HG02840 (cell line): ENCODE results near the gene RCBTB2.

ENCODE experiments used
- ATAC-seq: cut with Tn5 transposase; IDR thresholded peaks from one replicate; pipeline ENCODE4 v1.9.1; 2021; ENCODE audit warnings: mild to moderate bottlenecking, moderate library complexity, moderate number of reproducible peaks; ENCODE audit not compliant: unreplicated experiment, low FRiP score

RCBTB2 gene

DNA sequence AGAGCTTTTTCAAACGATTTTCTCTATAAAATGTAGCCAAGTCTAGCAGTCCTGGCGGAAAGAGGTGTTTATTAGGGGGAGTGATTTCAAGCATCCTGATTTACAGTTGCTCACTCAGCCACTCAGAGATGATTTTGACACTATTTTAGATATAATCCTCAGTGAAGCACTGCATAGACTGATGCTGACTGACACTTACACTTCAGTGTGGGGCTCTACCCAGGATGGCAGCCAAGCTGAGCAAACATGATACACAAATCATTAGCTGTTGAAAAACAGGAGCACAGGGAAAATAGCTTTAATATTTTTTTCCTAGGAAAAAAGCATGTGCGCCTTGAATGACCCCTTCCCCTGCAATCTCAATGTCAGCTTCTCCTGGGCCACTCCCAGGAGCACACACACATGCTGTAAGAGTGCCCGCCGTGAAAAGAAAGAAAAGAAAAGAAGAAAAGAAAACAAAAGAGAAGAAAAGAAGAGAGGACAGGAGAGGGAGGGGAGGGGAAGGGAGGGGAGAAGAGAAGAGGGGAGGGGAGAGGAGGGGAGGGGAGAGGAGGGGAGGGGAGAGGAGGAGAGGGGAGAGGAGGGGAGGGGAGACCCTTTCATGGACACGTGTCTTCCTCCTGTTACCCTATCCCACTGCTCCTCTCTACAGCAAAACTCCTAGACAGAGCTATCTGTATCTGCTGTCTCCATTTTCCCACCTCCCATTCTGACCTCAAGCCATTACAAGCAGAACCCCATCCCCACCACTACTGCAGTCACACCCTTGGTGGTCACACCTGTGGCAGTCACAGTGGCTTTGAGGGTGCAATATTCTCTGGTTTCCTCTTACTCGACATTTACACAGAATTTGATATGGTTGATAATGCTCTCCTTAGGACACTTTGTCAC, 36.4 kb downstream of the RCBTB2 start:
- no peak for ATAC-seq

DNA sequence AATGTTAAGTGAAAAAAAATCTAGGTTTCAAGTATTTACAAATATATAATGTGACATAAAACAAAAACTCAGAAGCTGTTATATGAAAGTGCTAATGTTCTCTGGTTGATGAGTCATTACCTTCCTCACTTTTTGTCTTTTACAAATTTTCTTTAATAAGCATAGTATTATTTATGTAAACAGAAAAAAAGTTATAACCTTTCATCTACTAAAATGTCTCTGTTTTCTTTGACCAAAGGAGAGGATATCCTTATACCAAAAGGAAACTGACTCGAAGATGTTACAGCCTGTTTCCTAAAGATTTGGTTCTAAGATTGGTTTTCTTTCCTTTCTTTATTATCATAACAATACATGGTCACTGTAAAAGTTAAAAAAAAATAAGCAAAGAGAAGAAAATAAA, 38.0 kb downstream of the RCBTB2 start:
- ATAC-seq: no peak

DNA sequence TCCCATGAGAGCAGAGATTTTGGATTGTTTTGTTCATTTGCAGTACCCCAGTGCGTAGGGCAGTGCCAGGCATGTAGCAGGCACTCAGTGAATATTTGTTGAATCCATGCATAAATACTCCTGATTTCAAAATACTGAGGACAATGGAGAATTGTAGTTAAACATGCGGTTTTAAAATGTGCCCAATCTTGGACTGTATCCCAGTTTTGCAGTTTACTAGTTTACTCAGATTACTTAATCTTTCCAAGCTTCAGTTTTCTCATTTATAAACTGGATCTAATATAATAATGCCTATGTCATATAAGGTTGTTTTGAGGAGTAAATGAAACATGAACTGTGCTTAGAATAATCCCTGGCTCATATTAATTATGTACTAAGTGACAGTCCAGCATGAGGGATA, 39.0 kb downstream of the RCBTB2 start:
- no peak for ATAC-seq

GRCh38 chr13:48493066-48493765, 39.7 kb downstream of the RCBTB2 start:
- no peak for ATAC-seq

DNA sequence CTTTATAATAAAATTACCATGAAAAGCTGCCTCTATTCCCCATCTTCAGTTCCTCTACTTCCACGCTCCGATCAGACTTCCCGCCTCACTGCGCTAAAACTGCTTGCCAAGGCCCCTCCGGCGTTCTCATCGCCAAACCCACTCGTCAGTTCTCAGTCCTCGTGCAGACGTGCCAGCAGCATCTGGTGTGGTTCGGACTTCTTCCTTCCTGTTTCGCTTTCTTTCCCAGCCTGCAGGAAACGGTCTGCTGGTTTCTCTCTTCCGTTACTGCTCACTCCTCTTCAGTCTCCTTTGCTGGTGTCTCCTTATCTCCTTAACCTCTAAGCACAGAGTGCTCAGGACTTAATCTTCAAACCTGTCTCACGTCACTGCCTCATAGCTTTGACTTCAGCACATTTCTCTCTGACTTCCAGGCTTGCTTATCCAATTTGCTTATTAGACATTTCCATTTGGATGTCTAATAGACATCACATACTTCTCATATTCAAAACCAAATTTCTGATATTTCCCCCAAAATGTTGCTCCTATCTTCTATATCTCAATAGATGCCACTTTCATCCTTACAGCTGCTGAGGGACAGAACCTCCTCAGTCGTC, 40.3 kb downstream of the RCBTB2 start:
- ATAC-seq: peak; percentile 73

DNA sequence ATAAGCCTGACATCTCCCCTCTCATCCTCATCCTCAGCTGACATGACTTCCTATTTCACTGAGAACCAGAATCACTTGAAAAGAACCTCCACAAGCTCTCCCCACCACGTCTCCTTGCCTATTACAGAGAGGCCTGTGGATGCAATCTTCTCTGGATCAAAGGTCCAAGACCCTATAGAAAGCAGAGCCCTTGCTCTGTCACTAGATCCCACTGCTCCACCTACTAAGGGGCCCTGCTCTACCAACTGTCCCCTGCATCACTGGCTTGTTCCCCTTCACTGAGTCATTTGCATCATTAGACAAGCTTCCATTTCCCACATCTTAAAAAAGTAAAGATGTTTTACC, 40.8 kb downstream of the RCBTB2 start:
- ATAC-seq: peak; percentile 46

DNA sequence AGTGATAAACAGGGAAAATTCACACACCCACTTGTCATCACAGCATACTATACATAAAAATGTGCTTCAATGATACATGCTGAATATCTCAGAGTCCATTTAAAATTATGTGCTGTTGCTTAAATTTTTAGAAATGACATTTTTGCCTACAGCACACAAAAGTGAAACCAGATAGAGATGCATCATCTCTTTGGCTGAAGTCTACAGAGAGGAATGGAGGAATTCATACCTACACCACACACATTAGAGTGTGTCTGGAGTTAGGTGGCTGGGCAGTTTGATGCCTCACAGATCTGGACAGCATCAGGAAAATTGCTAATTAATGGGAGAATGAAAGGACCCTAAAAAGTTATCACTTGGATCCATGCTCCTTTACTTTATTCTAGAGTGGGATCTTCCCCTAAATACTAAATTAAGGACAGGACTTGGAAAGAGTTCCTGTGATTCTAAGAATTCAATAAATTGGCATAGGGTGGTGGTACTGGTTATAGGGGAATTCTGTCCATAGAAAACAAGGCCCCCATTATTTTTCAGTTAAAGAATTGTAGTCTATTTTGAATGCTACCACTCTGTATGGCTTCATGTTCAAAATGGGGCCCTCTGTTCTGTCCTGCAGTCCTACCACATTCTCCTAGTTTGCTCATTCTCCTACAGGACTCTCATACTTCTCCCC, 41.3 kb downstream of the RCBTB2 start:
- ATAC-seq: no peak

DNA sequence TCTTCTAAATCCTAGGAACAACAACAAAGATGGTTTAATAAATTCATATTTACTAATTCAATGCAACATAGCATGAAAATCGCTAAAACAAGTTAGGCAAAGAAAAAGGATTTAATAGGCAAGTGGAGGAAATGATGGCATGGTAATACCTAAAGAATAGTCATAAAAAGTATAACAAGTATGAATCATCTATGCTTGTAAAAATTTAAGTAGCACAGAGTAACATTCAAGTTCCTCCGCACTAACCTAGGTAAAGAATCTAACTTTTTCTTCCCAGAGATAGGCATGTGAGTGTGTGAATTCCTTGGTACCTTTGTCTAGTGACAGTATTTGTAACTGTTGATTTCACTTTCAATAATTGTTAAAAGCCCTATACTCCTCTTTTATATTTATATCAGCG, 42.6 kb downstream of the RCBTB2 start:
- no peak for ATAC-seq

- no peak for ATAC-seq
Observed at GRCh38 chr13:48489666-48490065, 43.2 kb downstream of the RCBTB2 start.

- ATAC-seq: no peak
Observed at GRCh38 chr13:48488995-48489394, 43.9 kb downstream of the RCBTB2 start.

GRCh38 chr13:48487968-48488367, 44.9 kb downstream of the RCBTB2 start:
- ATAC-seq: no peak

- ATAC-seq: no peak
Observed at GRCh38 chr13:48486836-48487235, 46.0 kb downstream of the RCBTB2 start.

- ATAC-seq: no peak
Observed at GRCh38 chr13:48486362-48486761, 46.5 kb downstream of the RCBTB2 start.

DNA sequence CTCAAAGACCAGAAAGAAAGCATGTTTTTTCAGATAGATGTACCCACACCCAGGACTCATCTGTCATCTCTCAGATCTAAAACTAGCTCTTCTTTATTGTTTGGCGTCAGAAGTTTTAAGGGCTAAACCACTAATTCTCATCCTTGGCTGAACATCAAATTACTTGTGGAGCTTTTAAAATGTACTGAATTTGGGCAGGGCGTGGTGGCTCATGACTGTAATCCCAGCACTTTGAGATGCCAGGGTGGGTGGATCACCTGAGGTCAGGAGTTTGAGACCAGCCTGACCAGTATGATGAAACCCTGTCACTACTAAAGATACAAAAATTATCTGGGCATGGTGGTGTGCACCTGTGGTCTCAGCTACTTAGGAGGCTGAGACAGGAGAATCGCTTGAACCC, 47.4 kb downstream of the RCBTB2 start:
- ATAC-seq: no peak

DNA sequence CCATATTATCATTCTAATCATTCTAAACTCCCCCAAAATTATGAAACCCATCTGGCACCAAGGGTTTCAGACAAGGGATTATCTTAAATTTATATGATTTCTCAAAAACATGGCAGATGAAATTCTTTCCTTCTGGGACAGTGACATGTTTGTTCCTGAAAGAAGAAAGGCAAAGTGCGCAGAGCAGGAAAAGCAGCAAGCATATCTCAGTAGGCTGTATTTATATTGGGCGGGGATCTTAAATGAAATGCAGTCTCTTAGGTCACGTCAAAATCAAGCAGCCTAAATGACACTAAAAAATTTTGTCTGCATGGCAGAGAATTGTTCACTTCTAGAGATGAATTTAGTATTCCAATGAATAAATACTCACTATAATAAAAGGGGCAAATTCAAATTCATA, 49.3 kb downstream of the RCBTB2 start:
- no peak for ATAC-seq

DNA sequence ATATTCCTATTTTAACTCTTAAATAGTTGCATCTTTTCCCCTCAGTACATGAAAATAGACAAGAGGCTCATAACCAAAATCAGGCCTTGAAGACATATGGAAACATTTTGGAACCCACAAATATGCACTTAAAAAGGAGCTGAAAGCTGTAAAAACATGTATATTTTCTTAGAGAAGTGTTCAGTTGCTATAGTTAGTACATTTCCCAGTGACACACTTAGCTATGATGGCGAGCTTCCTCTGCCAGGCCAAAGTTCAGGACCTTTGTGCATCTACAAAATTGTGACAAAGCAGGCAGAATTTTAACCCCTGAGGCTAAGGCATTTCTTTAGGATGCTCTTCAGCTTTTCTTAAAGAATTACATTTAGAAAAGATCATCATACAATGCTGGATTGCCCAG, 54.5 kb downstream of the RCBTB2 start:
- no peak for ATAC-seq

GRCh38 chr13:48477191-48477855, 55.6 kb downstream of the RCBTB2 start:
- ATAC-seq: no peak

- no peak for ATAC-seq
Observed at GRCh38 chr13:48476686-48477085, 56.2 kb downstream of the RCBTB2 start.

GRCh38 chr13:48476215-48476614, 56.7 kb downstream of the RCBTB2 start:
- no peak for ATAC-seq

- no peak for ATAC-seq
Observed at GRCh38 chr13:48475230-48475629, 57.6 kb downstream of the RCBTB2 start.
